GM03348 (cell line): ENCODE measurements around the gene KIF25.

ENCODE experiments used
- DNase-seq: peaks from one replicate; pipeline ENCODE4 v3.0.0; 2012; ENCODE audit warnings: low spot score

The KIF25 gene

GRCh38 chr6:168089186-168090063 is 92.0 kb downstream of the KIF25 start:
- DNase-seq, result no peak

GRCh38 chr6:168090064-168090690 is 92.7 kb downstream of the KIF25 start:
- no peak for DNase-seq

GRCh38 chr6:168090706-168091105 is 93.2 kb downstream of the KIF25 start:
- DNase-seq, result no peak

- DNase-seq, result no peak
Observed at GRCh38 chr6:168091381-168092264, 94.2 kb downstream of the KIF25 start.

GRCh38 chr6:168092541-168092940 is 95.1 kb downstream of the KIF25 start:
- DNase-seq, result no peak

- no peak for DNase-seq
Observed at GRCh38 chr6:168093071-168093505, 95.6 kb downstream of the KIF25 start.

- DNase-seq, result no peak
Observed at GRCh38 chr6:168093634-168094033, 96.2 kb downstream of the KIF25 start.
